B cell (primary cell): ENCODE data around the gene SHOX. TPM values are rescaled to one million over a fixed set of nuclear protein-coding genes. Genes with fewer than 3 reads are reported as not detected.

Source experiments
- ATAC-seq: fragments of 200-7000 bp; cut with Tn5 transposase; one replicate; pipeline ENCODE4 v1.10.0; 2021; ENCODE audit warnings: low read depth, mild to moderate bottlenecking, moderate number of reproducible peaks, moderate library complexity
- CTCF ChIA-PET: fragments of 350-600 bp; sonication (Branson Sonifier 250); formaldehyde crosslinking; loops from one replicate; lab custom pipeline; 2021; ENCODE audit warnings: antibody characterized with exemption, inconsistent platforms; lab: Charles Lee
- POLR2A ChIA-PET: fragments of 350-600 bp; sonication (Branson Sonifier 250); formaldehyde crosslinking; loops from one replicate; lab custom pipeline; 2021; ENCODE audit warnings: antibody characterized with exemption; lab: Charles Lee
- DNase-seq: peaks from one replicate; pipeline ENCODE4 v3.0.0; 2013
- H2AFZ ChIP-seq: 2 replicates; pipeline ENCODE4 v1.6.1; 2012; ENCODE audit warnings: mild to moderate bottlenecking, low read depth, low read length; ENCODE audit not compliant: insufficient read depth, poor library complexity, severe bottlenecking
- H3K27ac ChIP-seq, 2 donors: 1 replicate in 1 of 2; 2 replicates in 1 of 2; pipeline ENCODE4 v1.5.1; 2012 to 2013; ENCODE audit warnings: low read length in 2 of 2, mild to moderate bottlenecking in 2 of 2, moderate library complexity in 1 of 2
- H3K27me3 ChIP-seq, 4 experiments: fragments of 200-600 bp in 1 of 4; sonication (generic) in 1 of 4; replicated peaks in 1 of 4; 1 replicate in 2 of 4; 2 replicates in 2 of 4; pipeline versions ENCODE4 v1.6.1 to v1.7.0; 2013 to 2016; ENCODE audit warnings: low read length in 3 of 4, mild to moderate bottlenecking in 2 of 4, mixed read lengths in 1 of 4, moderate library complexity in 1 of 4; ENCODE audit not compliant: insufficient read depth in 4 of 4, control insufficient read depth in 3 of 4; ENCODE audit errors: control extremely low read depth in 1 of 4
- H3K36me3 ChIP-seq, 2 experiments: replicated peaks in 1 of 2; 1 replicate in 1 of 2; 2 replicates in 1 of 2; pipeline versions ENCODE4 v1.6.1 to v1.7.1; 2013; ENCODE audit warnings: low read length in 1 of 2; ENCODE audit not compliant: insufficient read depth in 2 of 2, control insufficient read depth in 1 of 2; ENCODE audit errors: control extremely low read depth in 1 of 2, extremely low read depth in 1 of 2
- H3K4me1 ChIP-seq, 2 donors: fragments of 200-600 bp in 1 of 2; sonication (generic) in 1 of 2; 1 replicate in 1 of 2; 2 replicates in 1 of 2; pipeline versions ENCODE4 v1.5.1 to v1.6.1; 2013 to 2017; ENCODE audit warnings: low read length in 2 of 2; ENCODE audit not compliant: control insufficient read depth in 2 of 2, insufficient read depth in 2 of 2
- H3K4me2 ChIP-seq: replicated peaks from 2 replicates; pipeline ENCODE3; 2012; ENCODE audit warnings: mild to moderate bottlenecking, low read depth, low read length; ENCODE audit not compliant: poor library complexity, severe bottlenecking
- H3K4me3 ChIP-seq, 5 experiments: fragments of 200-600 bp in 1 of 5; sonication (generic) in 1 of 5; 1 replicate in 3 of 5; 2 replicates in 2 of 5; pipeline versions ENCODE4 v1.5.1 to v1.7.0; 2011 to 2016; ENCODE audit warnings: low read length in 4 of 5, mild to moderate bottlenecking in 4 of 5, low read depth in 2 of 5, control low read depth in 1 of 5, moderate library complexity in 1 of 5; ENCODE audit not compliant: insufficient read depth in 1 of 5; ENCODE audit errors: control extremely low read depth in 1 of 5, extremely low read depth in 1 of 5
- H3K79me2 ChIP-seq: fragments of 200-600 bp; sonication (generic); one replicate; pipeline ENCODE4 v1.6.0; 2016; ENCODE audit warnings: low read length; ENCODE audit not compliant: control insufficient read depth, insufficient read depth
- H3K9ac ChIP-seq: fragments of 200-600 bp; sonication (generic); 2 replicates; pipeline ENCODE4 v1.6.1; 2017; ENCODE audit warnings: mild to moderate bottlenecking, low read length, moderate library complexity
- H3K9me3 ChIP-seq, 3 donors: one replicate each; pipeline versions ENCODE4 v1.6.1 to v1.7.1; 2013; ENCODE audit warnings: low read length in 2 of 3; ENCODE audit not compliant: control insufficient read depth in 2 of 3, insufficient read depth in 1 of 3; ENCODE audit errors: control extremely low read depth in 1 of 3
- H4K20me1 ChIP-seq: 2 replicates; pipeline ENCODE4 v1.6.0; 2012; ENCODE audit warnings: mild to moderate bottlenecking, low read length; ENCODE audit not compliant: insufficient read depth, control insufficient read depth, poor library complexity, severe bottlenecking
- H3K27ac Mint-ChIP-seq: one replicate; pipeline ENCODE4 v1.8.0; 2021; ENCODE audit warnings: mixed read lengths
- H3K27me3 Mint-ChIP-seq: one replicate; pipeline ENCODE4 v1.8.0; 2021; ENCODE audit warnings: mixed read lengths
- H3K4me1 Mint-ChIP-seq: one replicate; pipeline ENCODE4 v1.8.0; 2021; ENCODE audit warnings: mixed read lengths
- H3K4me3 Mint-ChIP-seq: one replicate; pipeline ENCODE4 v1.8.0; 2021; ENCODE audit warnings: mixed read lengths
- H3K9me3 Mint-ChIP-seq: one replicate; pipeline ENCODE4 v1.8.0; 2022; ENCODE audit warnings: mixed read lengths; ENCODE audit not compliant: insufficient read depth
- CTCF ChIP-seq: fragments of 200-600 bp; IDR thresholded peaks from one replicate; pipeline ENCODE4 v1.8.0; 2022; ENCODE audit warnings: antibody characterized with exemption, mild to moderate bottlenecking
- EZH2 ChIP-seq: IDR thresholded peaks from 2 replicates; pipeline ENCODE4 v1.6.1; 2012; ENCODE audit warnings: borderline replicate concordance, low read depth, mild to moderate bottlenecking, moderate library complexity, low read length; ENCODE audit not compliant: insufficient read depth, poor library complexity, severe bottlenecking
- whole genome bisulfite sequencing: methylation state at CpG from one replicate; pipeline ENCODE4 v1.1.5; 2013; ENCODE audit warnings: missing lambda C conversion rate; ENCODE audit not compliant: insufficient coverage; 5-methylcytosine and 5-hydroxymethylcytosine counted together
- intact Hi-C: fragments of 100-400 bp; cut with micrococcal nuclease; formaldehyde crosslinking; loops from one replicate; pipeline ENCODE4 v1.10.0; 2022
- polyA plus RNA-seq: library from polyadenylated mRNA; depleted of rRNA; stranded (reverse); fragments of >200 nt; gene quantifications from 2 replicates; pipeline ENCODE4 v1.2.3, GENCODE V29; 2012
- total RNA-seq, 2 donors: library from RNA; stranded (reverse); fragments of 120-200 nt in 1 of 2; gene quantifications; 1 replicate in 1 of 2; 2 replicates in 1 of 2; pipeline versions ENCODE4 v1.2.3 to v1.2.4, GENCODE V29; 2013 to 2022

The SHOX gene
- total and polyA plus RNA-seq, 2 donors (not counting 1 experiment from before 2014, with no cell fraction given): not detected

GRCh38 chrX:677376-677775, 46.8 kb downstream of the SHOX start:
- H2AFZ ChIP-seq: no peak overlapping the region
- peaks cover 0 to 34% (median 0%) of the 10 kb centered on the region in 3 donors for H3K9me3 ChIP-seq
- Mint-ChIP-seq H3K27ac (no peak overlapping the region), H3K9me3 (no peaks in the 10 kb centered on the region), H3K4me1 (no peaks in the 10 kb centered on the region), H3K27me3 (no peaks in the 10 kb centered on the region), H3K4me3 (no peak overlapping the region)
- no peaks in the 10 kb centered on the region for H3K27me3 ChIP-seq
- no peaks in the 10 kb centered on the region for H4K20me1 ChIP-seq
- H3K4me1 ChIP-seq: no peaks in the 10 kb centered on the region
- DNase-seq (no peak), ATAC-seq (no peak)
- TF ChIP-seq CTCF (no peak), EZH2 (no peak)
- no peak overlapping the region for H3K4me3 ChIP-seq
- no peak overlapping the region for H3K27ac ChIP-seq
- ChIA-PET CTCF (no interaction called here), POLR2A (no interaction called here)
- H3K36me3 ChIP-seq: no peaks in the 10 kb centered on the region
- WGBS: 93% methylated on average over 12 of the region's 13 CpGs
- H3K9ac ChIP-seq: no peak overlapping the region
- intact Hi-C loops: no loop called here
- H3K79me2 ChIP-seq: no peaks in the 10 kb centered on the region
- H3K4me2 ChIP-seq: no peak overlapping the region

- no peaks in the 10 kb centered on the region for H3K4me1 ChIP-seq
- no peak overlapping the region for H3K4me2 ChIP-seq
- Mint-ChIP-seq H3K4me1 (no peaks in the 10 kb centered on the region), H3K27me3 (no peaks in the 10 kb centered on the region), H3K9me3 (no peaks in the 10 kb centered on the region), H3K4me3 (no peak overlapping the region), H3K27ac (no peak overlapping the region)
- H3K27ac ChIP-seq: no peak overlapping the region
- H3K27me3 ChIP-seq: no peaks in the 10 kb centered on the region
- TF ChIP-seq EZH2 (no peak), CTCF (no peak)
- no peak overlapping the region for H3K4me3 ChIP-seq
- intact Hi-C loops: no loop called here
- no peak overlapping the region for H2AFZ ChIP-seq
- no peak overlapping the region for H3K9ac ChIP-seq
- no peaks in the 10 kb centered on the region for H4K20me1 ChIP-seq
- POLR2A ChIA-PET: no interaction called here
- DNase-seq: no peak
- 74% methylated on average over 39 of the region's 39 CpGs for WGBS
- no peaks in the 10 kb centered on the region for H3K36me3 ChIP-seq
- ATAC-seq: no peak
- H3K9me3 ChIP-seq: peaks cover 0 to 27% (median 0%) of the 10 kb centered on the region in 3 donors
- CTCF ChIA-PET: no interaction called here
- H3K79me2 ChIP-seq: no peaks in the 10 kb centered on the region
Observed at GRCh38 chrX:679291-679979, 48.8 kb downstream of the SHOX start.
